ENCODE results near the gene CEP350.
"Not testable (repeated sequence)": the region's sequence is repeated elsewhere in the genome, so short reads cannot be mapped to it uniquely, and the experiment has no call there.

CEP350 gene

DNA sequence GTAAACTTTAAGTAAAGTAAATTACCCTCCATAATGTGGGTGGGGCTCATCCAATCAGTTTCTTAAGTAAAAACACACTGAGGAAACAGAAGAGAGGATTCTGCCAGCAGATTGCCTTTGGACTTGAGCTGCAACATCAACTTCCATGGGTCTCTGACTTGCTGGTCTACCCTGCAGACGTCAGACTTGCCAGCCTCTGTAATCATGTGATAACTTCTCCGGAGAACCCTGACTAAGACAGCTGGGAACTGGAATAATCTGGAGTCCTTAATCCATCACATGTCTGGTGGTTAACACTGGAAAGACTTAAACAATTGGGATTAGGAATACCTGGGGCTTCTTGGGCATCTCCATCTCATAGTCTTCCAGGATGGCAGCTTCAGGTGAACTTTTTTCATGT is 13.2 kb upstream of the CEP350 start:
- no peak for DNase-seq

DNA sequence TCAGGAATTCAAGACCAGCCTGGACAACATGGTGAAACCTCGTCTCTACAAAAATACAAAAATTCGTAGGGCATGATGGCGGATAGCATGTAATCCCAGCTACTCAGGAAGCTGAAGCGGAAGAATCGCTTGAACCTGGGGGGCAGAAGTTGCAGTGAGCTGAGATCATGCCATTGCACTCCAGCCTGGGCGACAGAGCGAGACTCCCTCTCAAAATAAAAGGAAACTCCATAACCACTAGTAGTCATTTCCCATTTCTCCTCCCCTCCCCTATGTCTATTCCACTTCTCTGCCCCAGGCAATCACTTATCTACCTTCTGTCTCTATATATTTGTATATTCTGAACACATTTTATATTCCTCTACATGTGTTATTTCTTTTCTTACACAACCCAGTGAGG is 4.0 kb upstream of the CEP350 start:
- DNase-seq, result no peak

DNA sequence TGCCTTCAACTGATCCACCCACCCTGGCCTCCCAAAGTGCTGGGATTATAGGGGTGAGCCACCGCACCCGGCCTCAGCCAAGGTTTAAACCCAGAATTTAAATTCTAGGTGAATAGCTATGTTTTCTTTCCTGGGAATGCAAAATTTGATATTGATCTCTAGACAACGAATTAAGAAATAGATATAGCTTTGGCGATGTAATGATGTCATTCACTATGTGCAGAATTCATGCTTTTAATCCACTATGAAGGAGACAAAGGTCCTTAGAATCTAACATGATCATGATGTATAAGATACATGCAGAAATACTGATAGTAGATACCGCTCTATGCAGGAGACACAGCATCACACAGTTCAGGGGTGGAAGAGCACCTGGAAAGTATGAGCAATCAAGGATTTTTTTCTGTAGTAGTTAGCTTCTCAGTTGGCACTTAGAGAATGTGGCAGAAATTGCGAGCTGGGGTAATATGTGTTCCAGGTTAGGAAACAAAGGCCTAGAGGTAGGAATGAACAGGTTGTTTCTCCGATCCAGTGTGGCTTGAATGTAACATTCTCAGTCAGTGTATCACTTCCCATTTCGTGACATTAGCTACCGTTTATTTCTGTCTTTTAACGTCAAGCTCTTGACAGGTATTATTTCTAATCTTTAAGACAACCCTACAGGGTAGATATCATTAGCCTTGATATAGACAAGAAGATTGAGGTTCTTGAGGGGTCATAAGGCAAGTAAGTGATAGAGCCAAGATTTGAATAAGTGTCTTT is 3.0 kb upstream of the CEP350 start:
- DNase-seq, result no peak

GRCh38 chr1:179952186-179952585 is 2.4 kb upstream of the CEP350 start:
- no peak for DNase-seq

GRCh38 chr1:179953974-179954492 is 577 bp upstream of the CEP350 start:
- DNase-seq, result peak; percentile 24

GRCh38 chr1:179955287-179955680 is 674 bp downstream of the CEP350 start:
- no peak for DNase-seq

DNA sequence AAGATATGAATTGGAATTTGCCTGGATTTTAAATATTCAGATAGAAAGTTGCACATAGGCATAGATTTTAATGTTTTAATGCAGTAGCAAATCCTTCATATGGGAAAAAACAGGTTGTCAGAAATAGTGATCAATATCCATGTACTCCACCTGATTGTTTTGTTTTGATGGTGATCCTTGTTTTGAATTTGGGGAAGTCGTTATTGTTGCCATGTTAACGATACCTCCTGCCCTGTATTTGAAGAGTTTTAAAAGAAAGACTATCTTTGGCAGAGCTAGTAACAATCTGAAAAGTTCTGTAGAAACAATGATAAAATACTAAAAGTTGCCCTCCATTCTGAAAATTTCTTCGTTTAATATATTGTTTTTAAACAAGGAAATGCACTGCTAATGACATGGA is 1.1 kb downstream of the CEP350 start:
- no peak for DNase-seq

GRCh38 chr1:179958359-179958758 is 3.7 kb downstream of the CEP350 start:
- DNase-seq, result no peak

GRCh38 chr1:179962168-179962567 is 7.6 kb downstream of the CEP350 start:
- not testable (repeated sequence) for DNase-seq

- DNase-seq, result no peak
Observed at GRCh38 chr1:179966551-179966950, 11.9 kb downstream of the CEP350 start.

- DNase-seq, result no peak
Observed at GRCh38 chr1:179968284-179968993, 13.8 kb downstream of the CEP350 start.

- no peak for DNase-seq
Observed at GRCh38 chr1:179968994-179969919, 14.6 kb downstream of the CEP350 start.

DNA sequence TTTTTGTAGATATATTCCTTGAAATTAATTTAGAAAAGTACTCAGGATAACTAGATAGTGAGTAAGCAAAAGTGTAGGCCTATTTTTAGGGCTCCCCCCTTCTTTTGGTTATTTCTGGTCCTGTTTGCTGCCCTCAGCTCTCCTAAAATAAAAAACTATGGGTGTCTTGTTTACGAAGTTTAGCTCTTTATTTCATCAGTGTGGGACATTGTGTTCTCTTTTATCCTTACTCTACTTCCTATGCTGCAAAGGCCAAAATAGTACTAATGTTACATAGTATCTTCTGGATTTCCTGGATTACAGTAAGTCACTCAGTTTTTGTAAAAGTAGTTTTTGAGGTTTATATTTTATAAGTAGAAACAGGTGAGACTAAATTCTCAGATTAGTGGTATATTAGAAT is 15.4 kb downstream of the CEP350 start:
- DNase-seq, result no peak

- DNase-seq, result no peak
Observed at GRCh38 chr1:179971563-179972496, 17.2 kb downstream of the CEP350 start.

DNA sequence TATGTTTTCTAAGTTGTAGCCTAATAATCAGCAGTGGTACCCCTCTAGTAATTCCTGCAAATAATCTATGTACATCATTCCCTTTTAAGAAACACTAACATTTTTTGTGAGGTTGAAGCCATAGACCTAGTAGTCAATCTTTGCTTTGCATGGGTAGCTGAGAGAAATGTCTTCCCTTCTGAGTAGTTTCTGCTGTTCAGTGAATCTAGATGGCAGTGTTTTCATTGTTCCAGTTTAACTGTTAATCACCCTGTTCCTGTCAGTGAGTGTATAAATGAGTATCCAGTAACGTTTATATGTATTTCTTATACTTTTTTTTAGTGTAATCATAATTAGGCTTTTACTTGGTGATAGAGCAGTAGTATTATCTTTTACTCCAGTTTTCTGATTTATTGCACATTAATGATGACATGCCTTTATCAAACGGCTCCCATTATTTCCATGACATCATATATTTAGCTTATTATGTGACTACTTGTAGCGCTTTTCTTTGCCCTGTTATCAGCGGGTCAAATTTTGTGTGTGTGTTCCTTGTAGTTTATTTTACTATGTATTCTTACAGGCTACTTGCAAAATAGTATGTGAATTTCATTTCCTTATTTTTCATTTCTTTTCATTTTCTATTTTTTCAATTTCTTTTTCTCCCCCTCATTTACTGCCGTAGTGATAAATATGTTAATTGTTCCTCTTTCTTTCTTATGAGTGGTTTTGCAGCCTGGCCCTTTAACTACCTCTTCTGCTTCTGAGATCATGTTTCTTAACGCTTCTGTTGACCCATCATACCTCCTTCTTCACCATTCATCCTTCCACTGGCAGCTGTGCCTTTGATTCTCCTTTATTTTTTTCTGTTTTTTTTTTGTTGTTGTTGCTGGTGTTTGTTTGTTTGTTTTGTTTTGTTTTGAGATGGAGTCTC is 18.8 kb downstream of the CEP350 start:
- DNase-seq, result no peak

GRCh38 chr1:179976970-179977651 is 22.5 kb downstream of the CEP350 start:
- DNase-seq, result no peak

GRCh38 chr1:179978199-179979079 is 23.8 kb downstream of the CEP350 start:
- DNase-seq, result no peak

DNA sequence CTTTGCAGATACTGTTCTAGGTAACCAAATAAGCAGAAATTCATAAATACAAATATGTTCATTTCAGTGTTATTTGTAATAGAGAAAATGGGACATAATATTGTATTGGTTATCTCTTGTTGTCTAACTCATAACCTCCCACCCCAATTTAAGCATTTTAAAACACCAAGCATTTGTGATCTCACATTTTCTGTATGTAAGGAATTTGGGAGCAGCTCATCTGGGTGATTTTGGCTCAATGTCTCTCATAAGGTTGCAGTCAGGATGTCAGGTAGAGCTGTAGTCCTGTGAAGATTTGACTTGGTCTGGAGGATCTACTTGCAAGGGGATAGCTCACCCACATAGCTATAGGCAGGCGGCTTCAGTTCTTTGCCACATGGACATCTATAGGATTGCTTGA is 29.5 kb downstream of the CEP350 start:
- no peak for DNase-seq

DNA sequence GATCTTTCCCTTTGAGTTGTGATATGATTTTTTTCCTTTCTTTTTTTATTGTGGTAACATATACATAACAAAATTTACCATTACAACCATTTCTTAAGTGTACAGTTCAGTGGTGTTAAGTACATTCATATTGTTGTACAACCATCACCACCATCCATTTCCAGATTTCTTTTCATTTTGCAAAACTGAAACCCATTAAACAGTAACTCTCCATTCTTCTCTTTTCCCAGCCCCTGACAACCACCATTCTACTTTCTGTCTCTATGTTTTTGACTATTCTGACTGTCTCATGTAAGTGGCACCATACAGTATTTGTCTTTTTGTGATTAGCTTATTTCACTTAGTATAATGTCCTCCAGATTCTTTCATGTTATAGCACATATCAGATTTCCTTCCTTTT is 30.3 kb downstream of the CEP350 start:
- no peak for DNase-seq

Measured in stimulated activated CD4-positive, alpha-beta T cell treated with anti-CD3 and anti-CD28 coated beads, Interleukin-12 subunit alpha, Interleukin-12 subunit beta, amount 100 ng/mL, for 4 hours (primary cell).